HG02885 (cell line): ENCODE data around the gene GBGT1.

Source experiments
- ATAC-seq: cut with Tn5 transposase; IDR thresholded peaks from one replicate; pipeline ENCODE4 v1.9.1; 2021; ENCODE audit warnings: mild to moderate bottlenecking; ENCODE audit not compliant: unreplicated experiment, poor library complexity

The GBGT1 gene

GRCh38 chr9:133129001-133129795 is 34.5 kb downstream of the GBGT1 start:
- ATAC-seq, result no peak

- ATAC-seq, result no peak
Observed at GRCh38 chr9:133128152-133128551, 35.6 kb downstream of the GBGT1 start.

DNA sequence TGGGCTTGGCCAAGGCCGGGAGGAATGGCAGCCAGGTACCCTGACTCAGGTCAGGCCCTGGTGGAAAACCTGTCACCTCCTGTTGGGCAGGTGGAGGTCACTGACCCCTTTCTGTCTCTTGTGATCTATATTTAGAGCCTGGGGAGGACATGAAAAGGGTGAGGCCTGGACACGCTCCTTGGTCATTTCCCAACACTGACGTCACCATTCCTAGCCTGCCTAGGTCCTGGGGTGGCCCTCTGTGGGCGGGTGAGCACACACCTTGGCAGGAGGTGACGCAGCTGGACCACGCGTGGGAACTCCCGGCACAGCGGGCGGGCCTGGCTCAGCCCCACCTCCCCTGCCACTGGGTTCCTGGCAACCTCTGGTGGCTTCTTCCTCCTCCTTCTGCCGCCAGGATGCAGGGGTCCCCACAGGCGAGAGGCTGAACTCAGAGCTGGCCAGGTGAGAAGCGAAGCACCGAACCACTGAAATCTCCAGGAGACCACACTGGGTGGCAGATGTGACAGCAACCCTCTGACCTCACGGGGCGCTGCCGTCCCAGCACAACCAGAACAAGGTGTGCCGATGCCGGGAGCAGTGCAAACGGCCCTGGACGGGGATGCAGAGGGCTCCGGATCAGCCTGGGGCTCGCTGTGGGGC is 36.3 kb downstream of the GBGT1 start:
- ATAC-seq, result no peak

DNA sequence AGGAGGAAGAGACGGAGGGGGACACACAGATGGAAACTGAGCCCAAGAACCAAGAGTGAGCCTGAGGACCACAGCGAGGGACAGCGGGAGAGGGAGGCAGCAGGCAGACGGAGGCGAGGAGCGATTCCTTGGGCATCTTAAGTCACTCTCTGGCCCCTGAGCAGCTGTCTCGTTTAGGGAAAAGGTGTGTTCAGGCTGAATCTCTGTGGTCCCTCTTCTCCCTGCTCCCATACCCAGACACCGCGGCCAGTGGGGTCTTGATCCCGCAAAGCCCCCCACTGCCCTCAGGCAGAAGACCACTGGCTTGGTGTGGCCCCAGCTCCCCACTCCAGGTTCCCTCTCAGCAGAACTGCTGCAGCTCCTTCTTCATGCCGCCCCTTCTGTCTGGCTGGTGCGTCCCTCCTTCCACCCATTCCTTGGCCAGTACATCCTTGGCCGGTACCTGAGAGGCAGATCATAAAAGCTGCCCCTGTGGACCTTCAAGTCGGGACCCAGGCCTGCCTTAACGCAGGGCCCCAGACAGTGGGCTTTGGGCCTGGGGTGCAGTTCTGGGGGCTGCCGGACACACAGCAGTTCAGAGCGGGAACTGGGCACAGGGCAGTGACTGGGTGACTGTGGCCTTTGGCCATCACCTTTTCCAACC is 36.9 kb downstream of the GBGT1 start:
- ATAC-seq, result no peak

GRCh38 chr9:133125941-133126696 is 37.6 kb downstream of the GBGT1 start:
- ATAC-seq, result peak; percentile 39

DNA sequence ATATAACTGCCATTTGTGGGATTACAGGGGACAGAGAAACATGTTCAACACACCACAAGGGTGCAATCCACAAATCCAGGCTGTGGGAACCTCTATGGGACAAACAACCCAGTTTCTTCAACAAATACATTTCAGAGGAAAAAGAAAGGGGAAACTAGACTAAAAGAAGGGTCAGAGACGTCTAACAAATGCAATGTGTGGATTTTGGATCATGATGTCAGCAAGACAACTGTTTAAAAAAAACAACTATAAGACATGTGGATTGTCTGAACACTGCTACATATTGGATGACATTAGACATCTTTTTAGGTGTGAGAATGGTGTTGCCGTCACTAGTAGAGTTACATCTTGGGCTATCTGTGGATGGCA is 38.8 kb downstream of the GBGT1 start:
- no peak for ATAC-seq

DNA sequence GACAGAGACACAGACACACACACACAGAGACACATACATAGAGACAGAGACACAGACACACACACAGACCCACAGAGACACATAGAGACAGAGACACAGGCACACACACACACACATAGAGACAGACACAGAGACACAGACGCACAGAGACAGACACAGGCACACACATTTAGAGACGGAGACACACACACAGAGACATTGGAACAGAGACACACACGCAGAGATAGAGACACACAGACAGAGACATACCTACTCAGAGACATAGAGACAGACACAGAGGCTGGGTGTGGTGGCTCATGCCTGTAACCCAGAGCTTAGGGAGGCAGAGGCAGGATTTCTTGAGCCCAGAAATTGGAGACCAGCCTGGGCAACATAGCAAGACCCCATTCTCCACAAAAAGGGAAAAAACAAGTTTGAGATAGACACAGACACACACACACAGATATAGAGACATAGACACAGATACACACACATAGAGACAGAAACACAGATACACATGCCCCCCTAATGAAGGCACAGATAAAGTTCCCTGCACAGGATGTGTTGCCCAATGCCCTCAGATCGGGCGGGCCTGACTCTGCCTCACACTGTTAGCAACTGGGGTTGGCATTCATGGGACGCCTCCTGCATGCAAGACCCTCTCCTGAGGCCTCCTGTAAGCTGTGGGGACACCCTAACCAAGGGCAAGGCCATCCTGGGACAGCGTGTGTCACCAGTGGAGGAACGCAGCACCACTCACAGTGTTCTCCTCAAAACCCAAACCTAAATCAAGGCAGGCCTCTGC is 39.4 kb downstream of the GBGT1 start:
- no peak for ATAC-seq

DNA sequence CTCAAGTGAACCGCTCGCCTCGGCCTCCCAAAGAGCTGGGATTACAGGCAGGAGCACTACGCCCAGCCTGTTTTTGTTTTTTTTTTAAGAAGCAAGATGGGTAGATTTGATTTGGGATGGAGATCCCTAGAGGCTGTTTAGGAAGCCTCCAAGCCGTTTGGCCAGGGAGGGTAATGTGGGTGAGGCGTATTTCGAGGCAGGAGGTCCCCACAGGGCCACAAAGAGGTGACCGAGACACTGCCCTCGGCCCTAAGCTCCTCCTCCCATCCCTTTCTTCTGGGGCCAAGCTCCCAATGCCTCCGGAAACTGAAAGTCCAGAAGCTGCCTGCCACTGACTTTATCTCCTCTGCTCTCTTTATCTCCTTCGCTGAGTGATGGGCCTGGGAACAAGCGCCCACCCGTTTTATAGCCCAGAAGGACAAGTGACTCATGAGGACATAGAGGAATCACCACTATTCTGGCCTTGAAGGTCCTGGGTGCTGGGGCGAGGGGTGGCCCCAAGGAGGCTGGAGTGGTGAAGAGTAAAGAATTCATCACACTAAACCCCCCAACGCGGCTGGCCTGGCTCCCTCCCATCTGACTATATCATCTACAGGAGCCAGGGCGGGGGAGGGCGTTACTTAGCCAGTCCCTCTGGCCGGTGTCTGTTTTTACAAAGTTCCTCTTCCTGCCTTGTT is 40.6 kb downstream of the GBGT1 start:
- no peak for ATAC-seq

- no peak for ATAC-seq
Observed at GRCh38 chr9:133122605-133122934, 41.1 kb downstream of the GBGT1 start.

DNA sequence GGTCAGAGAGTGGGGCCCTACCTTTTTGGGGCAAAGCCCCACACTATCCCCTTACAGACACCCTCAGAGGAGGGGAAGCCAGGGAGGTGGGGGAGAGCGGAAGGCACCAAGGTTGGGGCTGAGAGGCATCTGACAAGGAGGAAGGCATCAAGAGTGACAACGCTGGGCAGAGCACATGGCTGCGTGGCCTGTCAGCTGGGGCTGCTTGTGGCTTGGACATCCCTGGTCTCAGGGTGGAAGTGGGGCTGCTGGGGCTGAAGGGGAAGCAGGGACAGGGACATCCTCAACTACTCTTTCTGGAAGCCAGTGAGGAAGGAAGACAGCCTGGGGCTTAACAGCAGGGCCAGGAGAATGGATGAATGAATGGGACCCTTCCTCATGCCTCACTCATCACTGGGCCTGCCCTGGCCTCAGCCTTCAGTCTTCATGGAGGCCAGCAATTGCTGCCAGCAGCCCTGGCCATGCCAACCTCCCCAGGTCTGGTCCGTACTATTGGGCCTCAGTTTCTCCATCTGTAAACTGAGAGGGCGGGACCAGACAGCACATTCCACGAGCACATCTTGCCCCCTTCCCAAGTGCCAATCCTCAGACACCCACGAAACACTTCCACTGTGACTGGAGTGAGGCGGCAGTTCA is 41.7 kb downstream of the GBGT1 start:
- ATAC-seq, result no peak

DNA sequence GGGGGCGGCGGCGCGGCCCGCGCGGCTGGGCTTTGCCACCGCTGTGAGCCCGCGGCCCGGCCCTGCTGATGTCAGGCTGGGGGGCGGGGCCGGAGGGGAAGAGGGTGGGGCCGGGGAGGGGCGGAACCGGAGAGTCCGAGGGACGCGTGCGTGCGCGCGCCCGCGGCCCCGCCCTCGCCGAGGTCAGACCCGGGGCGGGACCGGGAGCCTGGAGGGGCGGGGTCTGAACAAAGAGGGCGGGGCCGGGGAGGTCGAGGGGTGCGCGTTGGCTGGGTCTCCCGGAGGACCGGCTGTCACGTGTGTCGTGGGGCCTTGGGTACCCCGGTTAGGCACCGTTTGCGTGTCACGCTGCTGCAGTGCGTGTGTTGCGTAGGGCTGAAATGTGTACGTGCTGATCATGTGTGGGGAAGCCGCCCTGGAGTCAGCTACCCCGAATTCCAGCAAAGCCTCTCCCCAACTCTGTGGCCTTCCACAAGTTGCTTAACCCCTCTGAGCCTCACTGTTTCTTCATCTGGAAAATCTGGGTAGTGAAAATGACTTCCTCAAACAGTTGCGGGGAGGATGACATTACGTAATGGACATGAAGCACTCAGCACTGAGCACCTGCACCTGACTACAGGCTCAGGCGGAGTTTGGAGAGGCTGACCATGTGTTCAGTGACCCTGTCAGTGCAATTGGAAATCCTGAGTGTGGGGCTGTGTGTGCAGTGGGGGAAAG is 42.4 kb downstream of the GBGT1 start, which contains the start of gene RALGDS:
RALGDS (minus strand) TSS at position 43 of the 717 bp plus-strand sequence. CDS start 86 bp downstream, outside the sequence.
- peak; percentile 76 for ATAC-seq

- no peak for ATAC-seq
Observed at GRCh38 chr9:133120501-133121197, 43.1 kb downstream of the GBGT1 start.

DNA sequence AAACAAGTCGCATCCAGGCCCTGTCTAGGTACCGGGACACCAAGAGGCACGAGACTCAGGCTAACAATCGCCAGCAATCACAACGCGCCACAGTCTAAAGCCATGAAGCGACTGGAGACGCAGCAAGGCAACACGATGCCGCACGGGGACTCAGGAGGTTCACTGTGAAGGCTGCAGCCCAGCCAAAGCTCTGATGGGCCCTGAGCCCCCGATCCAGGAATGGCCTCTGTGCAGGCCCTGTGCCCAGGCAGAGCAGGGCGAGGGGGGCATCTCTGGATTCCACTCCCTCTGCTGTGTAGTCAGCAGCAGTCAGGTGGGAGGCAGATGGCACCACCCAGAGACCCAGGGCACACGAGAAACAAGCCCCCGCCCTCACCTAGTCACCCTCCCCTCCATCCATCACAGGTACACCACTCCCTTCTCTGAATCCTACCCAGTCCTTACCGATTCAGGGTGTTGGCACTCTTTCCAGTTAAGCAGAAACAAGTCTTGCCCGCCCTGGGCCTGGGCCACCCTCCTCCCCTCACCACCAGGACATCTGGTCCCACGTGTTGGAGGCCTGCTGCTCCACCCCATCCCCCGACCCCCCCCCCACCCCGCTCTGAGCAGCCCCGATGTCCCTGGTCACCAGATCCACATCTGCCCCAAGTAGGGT is 43.7 kb downstream of the GBGT1 start:
- no peak for ATAC-seq

- no peak for ATAC-seq
Observed at GRCh38 chr9:133119103-133119845, 44.4 kb downstream of the GBGT1 start.

- no peak for ATAC-seq
Observed at GRCh38 chr9:133118568-133118967, 45.1 kb downstream of the GBGT1 start.

GRCh38 chr9:133118179-133118520 is 45.6 kb downstream of the GBGT1 start:
- no peak for ATAC-seq
